Tongue (tissue), 2 donors: ENCODE results near the gene ADGRA1. TPM values are rescaled to one million over a fixed set of nuclear protein-coding genes. Genes with fewer than 3 reads are reported as not detected.
"Not testable (repeated sequence)": the region's sequence is repeated elsewhere in the genome, so short reads cannot be mapped to it uniquely, and the experiment has no call there.

Source experiments
- DNase-seq: peaks from one replicate; pipeline ENCODE4 v3.0.0-alpha.2; 2015
- total RNA-seq: library from RNA; depleted of rRNA; stranded (reverse); fragments of >200 nt; gene quantifications from one replicate; pipeline ENCODE4 v1.2.3, GENCODE V29; 2014

ADGRA1 gene
- total RNA-seq, 1 donor from 2014 or later: 3.3 TPM

GRCh38 chr10:133128126-133129070 lies 40.7 kb downstream of the ADGRA1 start:
- DNase-seq: no peak

DNA sequence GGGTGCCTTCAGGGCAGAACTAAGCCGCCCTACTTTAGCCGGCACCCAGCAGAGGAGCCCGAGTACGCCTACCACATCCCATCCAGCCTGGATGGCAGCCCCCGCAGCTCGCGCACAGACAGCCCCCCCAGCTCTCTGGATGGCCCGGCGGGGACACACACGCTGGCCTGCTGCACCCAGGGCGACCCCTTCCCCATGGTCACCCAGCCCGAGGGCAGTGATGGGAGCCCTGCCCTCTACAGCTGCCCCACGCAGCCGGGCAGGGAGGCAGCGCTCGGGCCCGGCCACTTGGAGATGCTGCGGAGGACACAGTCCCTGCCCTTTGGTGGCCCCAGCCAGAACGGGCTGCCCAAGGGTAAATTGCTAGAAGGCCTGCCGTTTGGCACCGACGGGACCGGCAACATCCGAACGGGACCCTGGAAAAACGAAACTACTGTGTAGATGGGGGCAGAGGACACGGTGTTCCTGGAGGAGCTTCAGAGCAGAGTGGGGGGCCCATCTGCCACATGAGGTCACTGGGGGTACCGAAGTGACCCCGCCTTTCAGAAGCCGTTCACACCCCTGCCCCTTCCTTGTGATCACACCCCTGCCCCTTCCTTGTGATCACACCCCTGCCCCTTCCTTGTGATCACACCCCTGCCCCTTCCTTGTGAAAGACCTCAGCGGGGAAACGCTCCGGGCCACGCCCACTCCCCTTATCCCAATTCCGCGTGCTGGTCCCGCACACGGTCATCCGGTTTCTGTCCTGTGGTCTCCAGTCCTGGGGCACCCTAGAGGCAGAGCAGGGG lies 41.5 kb downstream of the ADGRA1 start:
- DNase-seq: no peak

DNA sequence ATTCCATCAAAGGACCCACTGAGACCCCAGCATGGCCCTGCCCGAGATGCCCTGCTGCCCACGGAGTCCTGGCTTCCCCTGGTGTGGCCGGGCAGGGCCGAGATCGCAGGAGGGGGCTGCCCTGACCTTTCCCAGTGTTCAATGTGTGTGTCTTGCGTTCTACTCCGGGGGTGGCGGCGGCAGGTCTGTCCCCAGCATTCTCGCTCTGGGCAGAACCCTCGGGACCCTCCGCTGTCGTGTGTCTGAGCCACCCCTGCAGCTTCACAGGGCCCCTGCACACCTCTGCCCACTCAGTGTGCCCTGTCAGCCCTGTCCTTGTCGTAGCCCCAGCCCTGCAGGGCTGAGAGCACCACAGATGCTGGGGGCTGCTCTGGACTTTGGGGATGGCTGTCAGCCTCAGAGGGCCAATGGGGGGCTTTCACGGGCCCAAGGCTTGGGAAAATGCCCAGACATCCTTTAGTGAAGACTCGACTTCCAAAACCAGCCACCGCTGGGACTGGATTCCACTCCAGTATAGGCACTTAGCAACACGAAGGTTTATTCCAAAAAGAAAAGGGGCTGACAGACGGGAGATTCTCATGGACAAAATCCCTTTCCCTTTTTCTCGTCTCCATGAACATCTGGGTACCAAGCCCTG lies 42.3 kb downstream of the ADGRA1 start:
- DNase-seq: no peak

- no peak for DNase-seq
These were observed 42.9 kb downstream of the ADGRA1 start for GRCh38 chr10:133130602-133131001.

DNA sequence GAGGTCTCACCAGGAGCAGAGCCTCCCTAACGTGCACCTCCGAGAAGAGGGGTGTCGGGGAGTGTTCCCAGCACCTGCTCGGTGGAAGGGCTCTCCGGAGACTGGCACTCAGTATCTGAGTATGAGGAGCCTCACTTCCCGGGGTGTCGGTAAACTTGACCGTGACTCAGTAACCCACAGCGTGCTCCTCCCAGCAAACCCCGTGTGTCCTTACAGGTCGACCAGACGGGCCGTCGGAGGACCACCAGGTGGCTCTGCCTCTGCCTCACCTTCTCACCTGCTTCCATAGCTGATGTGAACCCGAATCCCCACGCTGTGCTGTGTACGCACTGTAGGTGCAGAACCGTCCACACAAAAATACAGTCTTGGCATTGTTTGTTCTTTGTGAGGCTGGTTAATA lies 43.3 kb downstream of the ADGRA1 start:
- DNase-seq: no peak

GRCh38 chr10:133131734-133132472 lies 44.2 kb downstream of the ADGRA1 start:
- no peak for DNase-seq

GRCh38 chr10:133132473-133133291 lies 45.0 kb downstream of the ADGRA1 start:
- DNase-seq: no peak

DNA sequence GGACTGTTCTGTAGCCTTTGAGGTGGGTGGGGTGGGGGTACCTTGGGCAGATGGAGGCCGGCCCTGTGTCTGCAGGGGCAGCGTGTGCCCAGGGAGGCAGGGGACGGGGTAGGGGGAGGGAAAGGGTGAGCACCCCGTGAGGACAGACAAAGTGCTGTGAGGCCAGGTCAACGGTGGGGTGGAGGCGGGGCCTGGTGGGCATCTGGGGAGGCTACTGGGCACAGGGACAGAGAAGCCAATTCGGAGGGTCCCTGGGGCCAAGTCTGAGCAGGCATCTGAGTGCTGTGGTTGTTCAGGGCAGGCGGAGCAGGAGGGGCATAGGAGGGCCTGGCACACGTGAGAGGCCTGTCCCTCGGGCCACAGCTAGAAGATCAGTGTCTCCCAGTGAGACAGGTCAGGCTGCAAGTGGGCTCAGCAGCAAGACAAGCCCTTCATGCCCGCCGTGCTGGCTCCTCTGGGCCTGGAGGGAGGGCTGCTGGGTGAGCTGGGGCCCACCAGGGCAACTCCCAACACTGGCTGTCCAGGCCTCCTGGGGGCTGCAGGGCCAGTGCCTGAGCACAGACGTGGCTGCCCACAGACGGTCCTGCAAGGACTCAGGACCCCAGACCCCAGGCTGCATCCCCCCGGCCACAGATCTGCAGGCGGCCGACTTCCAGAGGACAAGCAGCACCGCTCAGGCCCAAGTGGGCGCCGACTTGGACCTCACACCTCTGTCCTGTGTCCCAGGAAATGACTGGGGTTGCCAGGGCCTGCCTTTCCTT lies 45.9 kb downstream of the ADGRA1 start:
- DNase-seq: no peak

- no peak for DNase-seq
These were observed 46.8 kb downstream of the ADGRA1 start for GRCh38 chr10:133134411-133135115.

DNA sequence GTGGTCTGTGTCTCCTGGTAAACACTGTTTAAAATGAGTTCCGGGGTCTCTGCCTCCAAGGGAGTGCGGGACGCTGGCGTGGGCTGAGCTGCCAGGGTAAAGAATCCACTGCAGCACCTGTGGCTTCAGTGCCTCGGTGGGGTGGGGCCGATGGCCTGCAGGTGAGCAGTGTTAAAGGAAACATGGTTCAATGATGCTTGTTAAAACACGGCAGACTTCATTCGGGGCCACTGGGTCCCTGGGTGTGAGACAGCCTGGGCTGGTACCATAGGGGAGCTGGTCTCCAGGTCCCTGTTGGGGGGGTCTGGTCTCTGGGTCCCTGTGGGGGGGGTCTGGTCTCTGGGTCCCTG lies 47.4 kb downstream of the ADGRA1 start:
- DNase-seq: no peak

- not testable (repeated sequence) for DNase-seq
These were observed 49.9 kb downstream of the ADGRA1 start for GRCh38 chr10:133137486-133138145.

- DNase-seq: no peak
These were observed 51.9 kb downstream of the ADGRA1 start for GRCh38 chr10:133139551-133140065.

GRCh38 chr10:133140417-133141143 lies 52.9 kb downstream of the ADGRA1 start:
- DNase-seq: no peak

DNA sequence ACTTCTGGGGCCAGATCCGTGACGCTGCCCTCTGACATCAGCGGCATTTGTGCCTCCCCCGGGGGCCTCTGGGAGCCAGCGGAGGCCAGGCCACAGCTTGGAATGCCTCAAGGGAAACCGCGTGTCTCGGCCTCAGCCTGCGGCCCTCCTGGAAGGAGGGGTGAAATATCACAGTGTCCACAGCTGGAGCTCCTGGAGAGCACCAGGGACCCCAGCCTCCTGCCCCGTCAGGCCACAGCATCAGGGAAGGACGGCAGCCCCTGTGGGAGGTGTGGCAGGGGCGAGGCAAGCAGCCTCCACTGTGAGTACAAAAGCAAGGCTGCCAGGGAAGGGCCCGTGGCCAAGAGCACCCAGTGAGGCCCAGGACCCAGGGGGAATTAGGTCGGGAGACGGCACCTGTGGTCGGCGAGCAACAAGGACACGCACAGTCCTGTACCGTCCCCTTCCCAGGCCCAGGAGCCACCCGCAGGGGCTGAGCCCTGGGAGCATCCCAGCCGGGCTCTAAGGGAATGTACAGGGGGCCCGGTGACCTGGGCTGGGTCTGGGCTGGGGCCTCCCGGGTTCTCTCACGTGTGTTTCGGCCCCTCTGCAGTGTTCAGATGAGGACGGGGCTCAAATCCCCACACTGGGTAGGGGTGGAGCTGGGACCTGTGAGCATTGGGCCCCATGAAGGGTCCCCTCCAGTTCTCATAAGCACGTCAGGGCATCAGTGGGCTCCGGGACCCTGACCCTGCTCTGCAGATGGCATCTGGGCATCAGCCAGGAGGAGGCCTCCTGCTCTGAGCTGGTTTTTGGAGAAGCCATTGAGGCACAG lies 53.6 kb downstream of the ADGRA1 start:
- DNase-seq: no peak

- DNase-seq: no peak
These were observed 54.2 kb downstream of the ADGRA1 start for GRCh38 chr10:133141958-133142340.

DNA sequence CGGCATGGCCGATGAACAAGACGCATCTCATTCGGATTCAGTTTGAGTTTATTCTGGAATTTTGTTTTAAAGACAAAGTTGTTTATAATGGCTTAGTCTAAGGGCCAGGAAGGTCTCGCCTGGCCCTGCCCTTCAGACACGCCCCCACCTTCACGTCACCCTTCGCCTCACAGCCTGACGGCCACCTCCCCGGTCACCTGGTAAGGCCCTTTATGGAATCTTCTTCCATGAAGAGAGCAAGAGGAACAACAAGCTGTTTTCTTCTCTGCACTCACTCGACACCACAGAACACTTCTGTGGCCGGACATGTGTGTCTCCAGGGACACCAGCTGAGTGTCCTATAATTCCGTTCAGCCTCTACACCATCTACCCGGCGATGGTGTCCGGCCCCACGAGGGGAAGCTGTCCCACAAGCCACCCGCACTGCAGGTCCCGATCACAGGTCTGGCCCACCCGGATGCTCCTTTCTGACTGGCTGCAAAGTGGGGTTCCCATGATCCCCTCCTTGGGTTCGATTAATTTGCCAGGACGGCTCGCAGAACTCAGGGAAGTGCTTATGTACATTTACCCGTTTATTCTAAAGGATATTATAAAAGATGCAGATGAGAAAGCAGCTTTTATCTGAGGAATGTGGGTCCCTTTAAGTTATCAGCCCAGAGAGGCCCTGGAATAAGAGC lies 54.9 kb downstream of the ADGRA1 start:
- no peak for DNase-seq

DNA sequence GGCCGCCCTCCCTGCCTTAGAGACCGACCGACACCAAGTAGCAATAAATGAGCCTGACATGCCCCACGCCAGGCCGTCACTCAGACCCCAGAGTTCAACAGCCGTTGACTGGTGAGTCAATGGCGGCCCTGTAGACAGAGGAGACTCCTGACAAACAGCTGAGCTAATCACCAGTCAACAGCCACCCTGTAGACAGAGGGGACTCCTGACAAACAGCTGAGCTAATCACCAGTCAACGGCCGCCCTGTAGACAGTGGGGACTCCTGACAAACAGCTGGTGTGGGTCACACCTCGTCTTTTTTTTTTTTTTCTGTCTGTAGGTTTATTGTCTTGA lies 55.4 kb downstream of the ADGRA1 start:
- peak; percentile 60 for DNase-seq
